ENCODE data around the gene SACM1L.

DNA sequence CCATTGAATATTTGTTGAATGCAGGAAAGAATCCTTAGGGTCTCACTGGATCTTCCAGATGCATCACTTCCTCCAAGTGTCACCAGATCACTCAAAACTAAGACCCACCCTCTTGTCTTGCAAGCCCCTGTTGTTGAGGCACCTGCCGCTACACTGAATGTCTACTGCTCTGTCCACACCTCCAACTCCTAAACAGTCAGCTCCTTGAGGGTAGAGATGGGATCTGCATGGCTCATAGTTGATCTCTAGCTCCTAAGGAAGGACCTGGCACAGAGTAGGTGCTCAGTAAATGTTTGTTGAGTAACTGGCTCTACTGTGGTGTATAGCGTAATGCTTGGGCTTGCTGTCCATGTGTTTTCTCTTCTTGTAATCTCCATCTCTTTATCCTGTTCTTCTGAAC lies 98.4 kb downstream of the SACM1L start:
- TF ChIP-seq, protein P1, sequence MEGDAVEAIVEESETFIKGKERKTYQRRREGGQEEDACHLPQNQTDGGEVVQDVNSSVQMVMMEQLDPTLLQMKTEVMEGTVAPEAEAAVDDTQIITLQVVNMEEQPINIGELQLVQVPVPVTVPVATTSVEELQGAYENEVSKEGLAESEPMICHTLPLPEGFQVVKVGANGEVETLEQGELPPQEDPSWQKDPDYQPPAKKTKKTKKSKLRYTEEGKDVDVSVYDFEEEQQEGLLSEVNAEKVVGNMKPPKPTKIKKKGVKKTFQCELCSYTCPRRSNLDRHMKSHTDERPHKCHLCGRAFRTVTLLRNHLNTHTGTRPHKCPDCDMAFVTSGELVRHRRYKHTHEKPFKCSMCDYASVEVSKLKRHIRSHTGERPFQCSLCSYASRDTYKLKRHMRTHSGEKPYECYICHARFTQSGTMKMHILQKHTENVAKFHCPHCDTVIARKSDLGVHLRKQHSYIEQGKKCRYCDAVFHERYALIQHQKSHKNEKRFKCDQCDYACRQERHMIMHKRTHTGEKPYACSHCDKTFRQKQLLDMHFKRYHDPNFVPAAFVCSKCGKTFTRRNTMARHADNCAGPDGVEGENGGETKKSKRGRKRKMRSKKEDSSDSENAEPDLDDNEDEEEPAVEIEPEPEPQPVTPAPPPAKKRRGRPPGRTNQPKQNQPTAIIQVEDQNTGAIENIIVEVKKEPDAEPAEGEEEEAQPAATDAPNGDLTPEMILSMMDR (IDR thresholded peaks at IDR 0.05) = no peak
- no peak for TF ChIP-seq POLR2A (IDR thresholded peaks at IDR 0.05)
